Measurements from ENCODE around the gene BDP1. TPM values are rescaled to one million over a fixed set of nuclear protein-coding genes. Genes with fewer than 3 reads are reported as not detected.

The BDP1 gene
- total RNA-seq, 1 donor, result 20.3 TPM

DNA sequence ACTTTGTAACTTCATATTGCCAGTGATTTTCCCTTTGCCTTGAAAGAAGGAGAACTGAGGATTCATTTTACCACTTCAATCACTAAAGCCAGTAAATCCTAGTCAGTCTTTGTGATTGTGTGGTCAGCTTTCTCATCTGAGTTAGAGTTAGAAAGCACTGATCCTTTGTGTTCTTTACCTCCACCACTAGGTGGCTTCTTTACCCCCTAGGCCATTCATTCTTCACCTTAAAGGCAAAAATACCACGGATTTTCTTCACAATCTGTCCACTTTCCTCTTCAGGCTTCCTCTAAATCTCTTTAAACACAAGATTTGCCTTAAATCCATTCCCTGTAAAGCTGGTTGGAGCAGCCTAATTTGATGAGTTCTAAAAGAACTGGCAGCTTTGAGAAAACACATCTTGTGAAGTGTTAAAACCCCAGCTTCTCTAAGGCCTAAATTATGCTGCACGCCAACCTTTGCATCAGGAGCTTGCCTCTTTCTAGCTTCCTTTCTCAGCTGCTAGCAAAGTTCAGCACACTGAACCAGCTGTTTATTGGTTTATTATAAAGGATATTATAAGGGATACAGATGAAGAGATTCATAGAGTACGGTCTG is 20.4 kb downstream of the BDP1 start:
- Histone ChIP-seq H3K27me3 (ENCODE audit: insufficient read depth, low read length) (no peaks in the 10 kb centered on the region), H3K4me3 (ENCODE audit: insufficient read depth, low read length) (no peak overlapping the region), H3K4me1 (ENCODE audit: insufficient read depth, low read length) (peaks cover 8% of the 10 kb centered on the region), H3K36me3 (ENCODE audit: insufficient read depth, low read length) (peaks cover 15% of the 10 kb centered on the region), H3K79me2 (ENCODE audit: insufficient read depth, low read length) (peaks cover 3% of the 10 kb centered on the region), H3K27ac (ENCODE audit: low read depth, low read length) (no peak overlapping the region), H4K20me1 (ENCODE audit: insufficient read depth, low read length) (peaks cover 4% of the 10 kb centered on the region), H2AFZ (ENCODE audit: low read length) (no peak overlapping the region), H3K9me3 (ENCODE audit: low read depth, low read length) (no peaks in the 10 kb centered on the region), H3K4me2 (ENCODE audit: insufficient read depth, low read length) (no peak overlapping the region)
- TF ChIP-seq, protein P1, sequence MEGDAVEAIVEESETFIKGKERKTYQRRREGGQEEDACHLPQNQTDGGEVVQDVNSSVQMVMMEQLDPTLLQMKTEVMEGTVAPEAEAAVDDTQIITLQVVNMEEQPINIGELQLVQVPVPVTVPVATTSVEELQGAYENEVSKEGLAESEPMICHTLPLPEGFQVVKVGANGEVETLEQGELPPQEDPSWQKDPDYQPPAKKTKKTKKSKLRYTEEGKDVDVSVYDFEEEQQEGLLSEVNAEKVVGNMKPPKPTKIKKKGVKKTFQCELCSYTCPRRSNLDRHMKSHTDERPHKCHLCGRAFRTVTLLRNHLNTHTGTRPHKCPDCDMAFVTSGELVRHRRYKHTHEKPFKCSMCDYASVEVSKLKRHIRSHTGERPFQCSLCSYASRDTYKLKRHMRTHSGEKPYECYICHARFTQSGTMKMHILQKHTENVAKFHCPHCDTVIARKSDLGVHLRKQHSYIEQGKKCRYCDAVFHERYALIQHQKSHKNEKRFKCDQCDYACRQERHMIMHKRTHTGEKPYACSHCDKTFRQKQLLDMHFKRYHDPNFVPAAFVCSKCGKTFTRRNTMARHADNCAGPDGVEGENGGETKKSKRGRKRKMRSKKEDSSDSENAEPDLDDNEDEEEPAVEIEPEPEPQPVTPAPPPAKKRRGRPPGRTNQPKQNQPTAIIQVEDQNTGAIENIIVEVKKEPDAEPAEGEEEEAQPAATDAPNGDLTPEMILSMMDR (IDR thresholded peaks at IDR 0.05; ENCODE audit: extremely low read depth, low read depth, low read length), result peak; percentile 78
- peak; percentile 60 for DNase-seq (ENCODE audit: insufficient read length, low spot score, missing footprints)

DNA sequence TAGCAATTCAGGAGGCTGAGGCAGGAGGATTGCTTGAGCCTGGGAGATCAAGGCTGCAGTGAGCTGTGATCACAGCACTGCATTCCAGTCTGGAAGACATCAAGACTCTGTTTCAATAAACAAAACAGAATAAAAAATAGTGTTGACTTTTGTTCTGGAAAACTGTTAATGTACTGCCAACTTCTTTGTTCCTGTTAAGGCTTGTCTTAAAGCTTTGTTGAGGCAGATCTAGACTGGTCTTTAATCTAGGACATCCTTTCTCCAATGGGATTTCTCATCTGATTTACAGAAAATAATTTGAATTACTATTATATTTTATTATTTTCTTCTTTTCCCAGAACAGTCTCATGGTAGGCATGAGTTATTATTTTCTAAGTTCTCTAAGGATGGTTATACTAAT is 26.0 kb downstream of the BDP1 start:
- H3K9me3 ChIP-seq (ENCODE audit: low read depth, low read length), result no peaks in the 10 kb centered on the region
- TF ChIP-seq, protein P1 (IDR thresholded peaks at IDR 0.05; ENCODE audit: extremely low read depth, low read depth, low read length), result no peak
- peaks cover 31% of the 10 kb centered on the region for H3K36me3 ChIP-seq (ENCODE audit: insufficient read depth, low read length)
- no peaks in the 10 kb centered on the region for H3K27me3 ChIP-seq (ENCODE audit: insufficient read depth, low read length)
- no peaks in the 10 kb centered on the region for H3K79me2 ChIP-seq (ENCODE audit: insufficient read depth, low read length)
- no peak overlapping the region for H3K4me3 ChIP-seq (ENCODE audit: insufficient read depth, low read length)
- DNase-seq (ENCODE audit: insufficient read length, low spot score, missing footprints), result no peak
- peaks cover 21% of the 10 kb centered on the region for H3K4me1 ChIP-seq (ENCODE audit: insufficient read depth, low read length)
- H4K20me1 ChIP-seq (ENCODE audit: insufficient read depth, low read length), result peaks cover 7% of the 10 kb centered on the region
- no peak overlapping the region for H3K27ac ChIP-seq (ENCODE audit: low read depth, low read length)
- H2AFZ ChIP-seq (ENCODE audit: low read length), result no peak overlapping the region
- H3K4me2 ChIP-seq (ENCODE audit: insufficient read depth, low read length), result no peak overlapping the region

DNA sequence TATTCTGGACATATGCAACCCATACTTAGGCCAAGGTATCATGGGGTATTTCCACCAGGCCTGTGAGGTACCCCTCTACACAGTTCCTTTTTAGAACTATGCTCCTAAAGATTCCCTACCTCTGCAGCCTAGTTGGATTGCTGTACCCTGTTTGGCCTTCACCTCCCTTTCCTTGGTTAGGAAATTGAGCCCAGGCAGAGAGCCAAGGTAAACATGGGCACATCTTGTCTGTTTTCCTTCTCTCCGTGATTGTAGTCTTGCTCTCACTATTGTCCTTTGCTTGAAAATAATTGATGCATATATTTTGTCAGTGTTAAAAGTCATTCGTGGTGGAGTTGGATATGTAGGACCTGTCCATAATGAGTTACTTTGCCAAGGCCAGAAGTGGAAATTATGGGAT is 26.7 kb downstream of the BDP1 start:
- no peak overlapping the region for H3K27ac ChIP-seq (ENCODE audit: low read depth, low read length)
- peaks cover 21% of the 10 kb centered on the region for H3K4me1 ChIP-seq (ENCODE audit: insufficient read depth, low read length)
- H3K9me3 ChIP-seq (ENCODE audit: low read depth, low read length), result no peaks in the 10 kb centered on the region
- H3K4me2 ChIP-seq (ENCODE audit: insufficient read depth, low read length), result no peak overlapping the region
- peaks cover 7% of the 10 kb centered on the region for H4K20me1 ChIP-seq (ENCODE audit: insufficient read depth, low read length)
- H3K4me3 ChIP-seq (ENCODE audit: insufficient read depth, low read length), result no peak overlapping the region
- no peaks in the 10 kb centered on the region for H3K79me2 ChIP-seq (ENCODE audit: insufficient read depth, low read length)
- TF ChIP-seq, protein P1 (IDR thresholded peaks at IDR 0.05; ENCODE audit: extremely low read depth, low read depth, low read length), result no peak
- H2AFZ ChIP-seq (ENCODE audit: low read length), result no peak overlapping the region
- peaks cover 34% of the 10 kb centered on the region for H3K36me3 ChIP-seq (ENCODE audit: insufficient read depth, low read length)
- H3K27me3 ChIP-seq (ENCODE audit: insufficient read depth, low read length), result no peaks in the 10 kb centered on the region
- DNase-seq (ENCODE audit: insufficient read length, low spot score, missing footprints), result no peak

DNA sequence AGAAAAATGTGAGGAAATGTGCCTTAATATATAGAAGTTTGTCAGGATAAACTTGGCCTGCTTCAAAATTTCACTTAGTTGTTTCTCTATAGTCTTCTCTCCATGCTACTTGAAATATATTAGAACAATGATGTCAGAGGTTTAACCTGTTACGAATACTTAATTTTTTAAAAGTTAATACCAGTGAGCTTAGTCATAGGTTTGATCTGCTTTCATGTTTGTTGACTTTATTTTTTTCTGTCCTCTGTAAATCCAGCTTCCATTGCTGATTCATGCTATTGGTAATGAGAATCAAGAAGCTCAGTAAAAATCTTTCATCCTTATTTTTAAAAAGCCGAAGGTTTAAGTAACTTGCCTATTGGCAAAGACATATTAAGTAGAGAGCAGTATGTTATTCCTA is 27.9 kb downstream of the BDP1 start:
- TF ChIP-seq, protein P1 (IDR thresholded peaks at IDR 0.05; ENCODE audit: extremely low read depth, low read depth, low read length), result no peak
- no peak overlapping the region for H3K4me3 ChIP-seq (ENCODE audit: insufficient read depth, low read length)
- H3K4me2 ChIP-seq (ENCODE audit: insufficient read depth, low read length), result no peak overlapping the region
- peaks cover 7% of the 10 kb centered on the region for H4K20me1 ChIP-seq (ENCODE audit: insufficient read depth, low read length)
- H3K79me2 ChIP-seq (ENCODE audit: insufficient read depth, low read length), result no peaks in the 10 kb centered on the region
- peak overlapping the region; percentile 56 for H3K27ac ChIP-seq (ENCODE audit: low read depth, low read length)
- peaks cover 21% of the 10 kb centered on the region for H3K4me1 ChIP-seq (ENCODE audit: insufficient read depth, low read length)
- no peak for DNase-seq (ENCODE audit: insufficient read length, low spot score, missing footprints)
- H2AFZ ChIP-seq (ENCODE audit: low read length), result no peak overlapping the region
- no peaks in the 10 kb centered on the region for H3K9me3 ChIP-seq (ENCODE audit: low read depth, low read length)
- H3K36me3 ChIP-seq (ENCODE audit: insufficient read depth, low read length), result peaks cover 41% of the 10 kb centered on the region
- no peaks in the 10 kb centered on the region for H3K27me3 ChIP-seq (ENCODE audit: insufficient read depth, low read length)

Measured in osteoblast (primary cell).